GM23248 (cell line): ENCODE data around the gene CAMK2B. TPM values are rescaled to one million over a fixed set of nuclear protein-coding genes. Genes with fewer than 3 reads are reported as not detected.

Experiments used
- DNase-seq: peaks from one replicate; pipeline ENCODE4 v3.0.0-alpha.2; 2015
- H2AFZ ChIP-seq: fragments of 200-600 bp; sonication (generic); 2 replicates; pipeline ENCODE4 v1.6.1; 2016; ENCODE audit warnings: antibody characterized with exemption
- H3F3A ChIP-seq: fragments of 200-600 bp; sonication (generic); 2 replicates; pipeline ENCODE4 v1.6.1; 2016; ENCODE audit warnings: mild to moderate bottlenecking, antibody characterized with exemption, mixed run types; ENCODE audit not compliant: insufficient read depth
- H3K27ac ChIP-seq: fragments of 200-600 bp; sonication (generic); 2 replicates; pipeline ENCODE4 v1.5.1; 2016; ENCODE audit warnings: mild to moderate bottlenecking
- H3K27me3 ChIP-seq: fragments of 200-600 bp; sonication (generic); replicated peaks from 2 replicates; pipeline ENCODE4 v1.6.1; 2016; ENCODE audit warnings: mild to moderate bottlenecking; ENCODE audit not compliant: insufficient read depth
- H3K36me3 ChIP-seq: fragments of 200-600 bp; sonication (generic); 2 replicates; pipeline ENCODE4 v1.6.1; 2016; ENCODE audit warnings: low read depth, mild to moderate bottlenecking
- H3K4me1 ChIP-seq: fragments of 200-600 bp; sonication (generic); 2 replicates; pipeline ENCODE4 v1.6.1; 2016; ENCODE audit warnings: mild to moderate bottlenecking; ENCODE audit not compliant: insufficient read depth
- H3K4me2 ChIP-seq: fragments of 200-600 bp; sonication (generic); one replicate; pipeline ENCODE4 v1.6.1; 2016; ENCODE audit warnings: mild to moderate bottlenecking; ENCODE audit not compliant: unreplicated experiment
- H3K4me3 ChIP-seq: fragments of 200-600 bp; sonication (generic); 2 replicates; pipeline ENCODE4 v1.5.1; 2016; ENCODE audit warnings: mild to moderate bottlenecking
- H3K79me2 ChIP-seq: fragments of 200-600 bp; sonication (generic); 2 replicates; pipeline ENCODE4 v1.6.1; 2016; ENCODE audit warnings: mild to moderate bottlenecking; ENCODE audit not compliant: insufficient read depth
- H3K9ac ChIP-seq: fragments of 200-600 bp; sonication (generic); 2 replicates; pipeline ENCODE4 v1.6.1; 2016; ENCODE audit warnings: mild to moderate bottlenecking
- H3K9me2 ChIP-seq: fragments of 200-600 bp; sonication (generic); 2 replicates; pipeline ENCODE4 v1.6.1; 2016; ENCODE audit warnings: mixed run types, mild to moderate bottlenecking, moderate library complexity; ENCODE audit not compliant: insufficient read depth
- H3K9me3 ChIP-seq: fragments of 200-600 bp; sonication (generic); one replicate; pipeline ENCODE4 v1.6.1; 2017; ENCODE audit warnings: low read depth
- H4K20me1 ChIP-seq: fragments of 200-600 bp; sonication (generic); 2 replicates; pipeline ENCODE4 v1.6.0; 2016; ENCODE audit not compliant: insufficient read depth
- EZH2 ChIP-seq: fragments of 200-600 bp; sonication (generic); IDR thresholded peaks from 2 replicates; pipeline ENCODE4 v1.6.1; 2018; ENCODE audit warnings: antibody characterized with exemption, mild to moderate bottlenecking; ENCODE audit not compliant: insufficient read depth, poor library complexity, severe bottlenecking
- EZH2phosphoT487 ChIP-seq: fragments of 200-600 bp; sonication (generic); IDR thresholded peaks from 2 replicates; pipeline ENCODE4 v1.6.1; 2018; ENCODE audit warnings: antibody characterized with exemption, moderate library complexity, mild to moderate bottlenecking, low read depth; ENCODE audit not compliant: insufficient read depth
- WGBS, 2 experiments: methylation state at CpG; one replicate each; pipeline ENCODE4 v1.1.6; 2015 to 2017; ENCODE audit warnings: low lambda C conversion rate in 2 of 2, low coverage in 1 of 2; ENCODE audit errors: missing lambda C conversion rate in 2 of 2; 5-methylcytosine and 5-hydroxymethylcytosine counted together
- in situ Hi-C: fragments of 300-500 bp; cut with MboI; formaldehyde crosslinking; loops from 2 replicates; pipeline ENCODE4 v1.15.0; 2020
- polyA plus RNA-seq: library from polyadenylated mRNA; unstranded; fragments of >200 nt; fragmentation: Nextera tagmentation; extraction: Ambion mirVana; gene quantifications from 2 replicates; pipeline ENCODE4 v1.2.1, GENCODE V29; 2016
- total RNA-seq: library from RNA; depleted of rRNA; stranded (reverse); fragments of >200 nt; shearing (Covaris generic); gene quantifications from 2 replicates; pipeline ENCODE4 v1.2.3, GENCODE V29; 2014

Gene CAMK2B
- total and polyA plus RNA-seq, 2 experiments from 2014 or later: 0.78 to 2.5 TPM

- no peaks in the 10 kb centered on the region for H3K79me2 ChIP-seq
- no peaks in the 10 kb centered on the region for H3K36me3 ChIP-seq
- H3K27ac ChIP-seq: no peak overlapping the region
- no peaks in the 10 kb centered on the region for H4K20me1 ChIP-seq
- H3K9me3 ChIP-seq: no peaks in the 10 kb centered on the region
- WGBS, 2 experiments: 83% methylated on average over 22 to 24 of the region's 24 CpGs
- in situ Hi-C loops: no loop called here
- no peaks in the 10 kb centered on the region for H3K4me1 ChIP-seq
- no peak overlapping the region for H3K4me2 ChIP-seq
- no peak overlapping the region for H2AFZ ChIP-seq
- H3K27me3 ChIP-seq: peaks cover 8% of the 10 kb centered on the region; the same call in 1 of the 2 replicates
- H3F3A ChIP-seq: no peaks in the 10 kb centered on the region
- H3K9me2 ChIP-seq: no peaks in the 10 kb centered on the region
- H3K4me3 ChIP-seq: no peak overlapping the region
- no peak overlapping the region for H3K9ac ChIP-seq
- no peak for DNase-seq
- no peak for TF ChIP-seq EZH2phosphoT487
- no peak for TF ChIP-seq EZH2
Observed at GRCh38 chr7:44220358-44221112, 104.9 kb downstream of the CAMK2B start.

GRCh38 chr7:44220046-44220357 lies 105.4 kb downstream of the CAMK2B start:
- in situ Hi-C loops: no loop called here

GRCh38 chr7:44219371-44220045 lies 105.9 kb downstream of the CAMK2B start:
- 66 to 68% methylated on average over 17 to 18 of the region's 18 CpGs for WGBS, 2 experiments
- no peaks in the 10 kb centered on the region for H3K79me2 ChIP-seq
- H3K36me3 ChIP-seq: no peaks in the 10 kb centered on the region
- no peaks in the 10 kb centered on the region; the same call in 1 of the 2 replicates for H3F3A ChIP-seq
- in situ Hi-C loops: no loop called here
- no peak for DNase-seq
- no peak overlapping the region for H3K9ac ChIP-seq
- H3K27ac ChIP-seq: no peak overlapping the region
- H3K9me2 ChIP-seq: no peaks in the 10 kb centered on the region
- H3K4me2 ChIP-seq: no peak overlapping the region
- no peaks in the 10 kb centered on the region for H3K4me1 ChIP-seq
- H3K27me3 ChIP-seq: 0 out of 2 replicates have a peak, but pooled peaks cover 8% of the 10 kb centered on the region
- H3K9me3 ChIP-seq: no peaks in the 10 kb centered on the region
- no peaks in the 10 kb centered on the region for H4K20me1 ChIP-seq
- TF ChIP-seq EZH2 (no peak), EZH2phosphoT487 (no peak)
- H2AFZ ChIP-seq: no peak overlapping the region
- no peak overlapping the region for H3K4me3 ChIP-seq

More at GRCh38 chr7:44220046-44220357, 105.4 kb downstream of the CAMK2B start:
- H3K79me2 ChIP-seq: no peaks in the 10 kb centered on the region
- H3K4me1 ChIP-seq: no peaks in the 10 kb centered on the region
- no peaks in the 10 kb centered on the region for H3K9me2 ChIP-seq
- H3K27ac ChIP-seq: no peak overlapping the region
- no peak overlapping the region for H3K4me3 ChIP-seq
- H3K9ac ChIP-seq: no peak overlapping the region
- TF ChIP-seq EZH2 (no peak), EZH2phosphoT487 (no peak)
- H3K4me2 ChIP-seq: no peak overlapping the region
- 0 out of 2 replicates have a peak, but pooled peaks cover 8% of the 10 kb centered on the region for H3K27me3 ChIP-seq
- H3K9me3 ChIP-seq: no peaks in the 10 kb centered on the region
- no peaks in the 10 kb centered on the region for H4K20me1 ChIP-seq
- no peak for DNase-seq
- no peaks in the 10 kb centered on the region for H3K36me3 ChIP-seq
- H3F3A ChIP-seq: no peaks in the 10 kb centered on the region
- WGBS, 2 experiments: 92 to 95% methylated on average over 26 of the region's 26 CpGs
- H2AFZ ChIP-seq: no peak overlapping the region

- Histone ChIP-seq H3K27ac (no peak overlapping the region), H3K4me2 (no peak overlapping the region), H2AFZ (no peak overlapping the region), H4K20me1 (no peaks in the 10 kb centered on the region), H3K4me3 (no peak overlapping the region), H3K9me3 (no peaks in the 10 kb centered on the region), H3K4me1 (no peaks in the 10 kb centered on the region), H3K9me2 (no peaks in the 10 kb centered on the region), H3K27me3 (0 out of 2 replicates have a peak, but pooled peaks cover 8% of the 10 kb centered on the region), H3K36me3 (no peaks in the 10 kb centered on the region), H3K9ac (no peak overlapping the region), H3K79me2 (no peaks in the 10 kb centered on the region), H3F3A (no peaks in the 10 kb centered on the region; the same call in 1 of the 2 replicates)
- DNase-seq: no peak
- 70% methylated on average over 25 to 26 of the region's 26 CpGs for WGBS, 2 experiments
- TF ChIP-seq EZH2: no peak
- no peak for TF ChIP-seq EZH2phosphoT487
- in situ Hi-C loops: no loop called here
Observed at GRCh38 chr7:44218418-44219201, 106.8 kb downstream of the CAMK2B start.
